Esophagus (tissue), 2 donors: ENCODE results near the gene PRKAR2A. TPM values are rescaled to one million over a fixed set of nuclear protein-coding genes. Genes with fewer than 3 reads are reported as not detected.
A peak's percentile ranks its signal among the peaks of the same experiment; 100 is the strongest.
"Not testable (repeated sequence)": the region's sequence is repeated elsewhere in the genome, so short reads cannot be mapped to it uniquely, and the experiment has no call there.

ENCODE experiments used
- H3K27ac ChIP-seq, 2 donors: one replicate each; pipeline ENCODE4 v1.5.1; 2013; ENCODE audit warnings: low read depth in 2 of 2, mild to moderate bottlenecking in 2 of 2, inconsistent platforms in 1 of 2, low read length in 1 of 2, moderate library complexity in 1 of 2
- H3K27me3 ChIP-seq, 2 donors: one replicate each; pipeline ENCODE4 v1.6.1; 2013; ENCODE audit warnings: low read length in 2 of 2, control low read depth in 1 of 2, mild to moderate bottlenecking in 1 of 2; ENCODE audit not compliant: insufficient read depth in 2 of 2, control insufficient read depth in 1 of 2
- H3K36me3 ChIP-seq, 2 donors: one replicate each; pipeline ENCODE4 v1.6.1; 2013; ENCODE audit warnings: low read length in 1 of 2; ENCODE audit not compliant: control insufficient read depth in 2 of 2, insufficient read depth in 2 of 2
- H3K4me1 ChIP-seq, 2 donors: one replicate each; pipeline ENCODE4 v1.6.1; 2013; ENCODE audit warnings: low read length in 1 of 2; ENCODE audit not compliant: control insufficient read depth in 2 of 2, insufficient read depth in 2 of 2
- H3K4me3 ChIP-seq, 2 donors: one replicate each; pipeline ENCODE4 v1.5.1; 2013; ENCODE audit warnings: low read length in 2 of 2, mild to moderate bottlenecking in 2 of 2, low read depth in 1 of 2, moderate library complexity in 1 of 2
- H3K9me3 ChIP-seq, 2 donors: one replicate each; pipeline ENCODE4 v1.6.1; 2013; ENCODE audit warnings: mild to moderate bottlenecking in 2 of 2, low read depth in 1 of 2, low read length in 1 of 2, moderate library complexity in 1 of 2; ENCODE audit not compliant: control insufficient read depth in 2 of 2, insufficient read depth in 1 of 2
- WGBS, 2 donors: extraction: QIAGEN DNeasy Blood & Tissue Kit; methylation state at CpG; one replicate each; pipeline ENCODE4 v1.1.7; 2013; 5-methylcytosine and 5-hydroxymethylcytosine counted together
- polyA plus RNA-seq, 2 donors: library from polyadenylated mRNA; stranded (reverse); fragments of 200-250 nt; gene quantifications; one replicate each; pipeline ENCODE4 v1.2.3, GENCODE V29; 2013
- donor health status: healthy with polysubstance abuse.
- donor health status: Bipolar disorder and iron deficiency.

Gene PRKAR2A
- polyA plus RNA-seq, 2 donors, result 7.2 to 11.3 TPM

DNA sequence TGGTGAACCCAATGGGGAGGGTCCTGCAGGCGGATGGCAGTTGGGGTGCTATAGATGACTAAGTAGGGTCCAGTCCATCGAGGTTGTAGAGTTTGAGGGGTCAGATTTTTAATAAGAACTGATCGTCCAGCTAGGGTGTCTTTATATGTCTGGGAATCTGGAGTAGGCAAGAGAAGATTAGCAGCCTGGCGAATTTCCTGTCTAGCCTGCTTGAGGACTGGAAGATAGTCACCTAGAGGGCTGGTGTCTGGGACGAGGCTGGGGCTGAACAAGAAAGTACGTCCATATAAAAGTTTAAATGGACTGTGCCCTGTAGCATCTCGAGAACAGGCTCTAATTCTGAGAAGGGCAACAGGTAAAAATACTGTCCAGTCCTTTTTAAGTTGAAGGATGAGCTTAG is 123.9 kb downstream of the PRKAR2A start:
- Histone ChIP-seq H3K4me1 (no peaks in the 10 kb centered on the region), H3K9me3 (no peaks in the 10 kb centered on the region), H3K27me3 (no peaks in the 10 kb centered on the region), H3K4me3 (no peak overlapping the region), H3K36me3 (no peaks in the 10 kb centered on the region), H3K27ac (no peak overlapping the region)
- WGBS, 2 donors, result 86 to 89% methylated on average over 7 of the region's 7 CpGs

DNA sequence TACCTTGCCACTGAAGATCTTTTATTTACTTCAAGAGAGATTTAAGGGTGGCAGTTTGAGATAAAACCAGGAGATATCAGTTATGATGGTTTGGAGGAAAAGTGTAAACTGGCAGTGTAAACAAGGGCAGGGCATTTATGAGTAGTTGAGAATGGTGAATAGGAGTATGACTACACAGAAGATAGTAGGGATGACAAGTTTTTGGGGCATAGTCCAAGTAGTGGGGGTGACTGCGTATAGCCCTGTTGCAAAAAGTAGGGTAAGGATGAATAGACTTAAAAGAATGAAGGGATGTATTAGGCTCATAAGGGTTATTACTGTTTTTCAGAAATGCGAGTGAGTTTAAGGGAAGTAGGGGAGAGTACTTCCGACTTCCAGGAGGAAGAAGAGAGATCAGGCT is 124.4 kb downstream of the PRKAR2A start:
- not testable (repeated sequence) for H3K27me3 ChIP-seq, H3K27ac ChIP-seq, H3K4me1 ChIP-seq, H3K4me3 ChIP-seq, H3K36me3 ChIP-seq, H3K9me3 ChIP-seq
- 83 to 86% methylated on average over 3 of the region's 3 CpGs for WGBS, 2 donors

DNA sequence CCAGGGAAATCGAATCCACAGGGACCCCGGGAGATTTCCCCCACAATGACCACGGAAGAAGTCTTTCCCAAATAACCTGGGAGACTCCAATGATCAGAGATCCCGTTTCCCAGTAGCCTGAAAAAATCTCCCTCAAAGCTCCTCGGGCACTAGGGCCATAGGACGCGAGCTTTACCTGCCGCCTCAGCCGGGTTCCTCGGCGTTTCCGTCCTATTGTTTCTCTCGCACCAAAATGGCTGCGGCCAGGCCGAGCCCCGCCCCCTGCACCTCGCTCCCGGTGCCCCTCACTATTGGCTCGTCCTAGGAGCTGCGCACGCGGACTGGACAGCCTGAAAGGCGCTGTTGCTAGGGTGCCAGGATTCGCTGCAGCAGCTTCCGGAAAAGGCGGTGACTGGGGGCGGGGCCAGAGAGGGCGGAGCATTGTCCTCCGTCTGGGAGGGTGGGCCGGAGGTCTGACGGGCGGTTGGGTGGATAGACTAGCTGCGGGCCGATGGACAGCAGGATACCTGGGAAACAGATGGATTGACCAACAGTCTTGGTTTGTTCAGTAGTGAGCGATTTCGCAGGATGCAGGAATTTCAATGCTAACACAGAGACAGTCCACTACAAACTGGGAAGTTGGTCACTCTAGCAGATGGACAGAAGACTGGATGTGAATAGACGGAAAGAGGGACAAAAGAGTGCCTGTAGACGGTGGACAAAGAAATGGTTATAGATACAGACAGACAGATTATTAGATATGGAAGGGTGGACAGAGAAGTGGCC is 130.5 kb downstream of the PRKAR2A start, which contains the start of gene IP6K2:
Gene IP6K2, minus strand, starts transcription at position 240 of the 765 bp plus-strand sequence. CDS start 21,930 bp downstream, outside the sequence.
- WGBS, 2 donors, result 1 to 2% methylated on average over 38 of the region's 38 CpGs
- H3K36me3 ChIP-seq, result peaks cover 0 to 11% of the 10 kb centered on the region in 2 donors
- H3K4me1 ChIP-seq, result peaks cover 3 to 10% of the 10 kb centered on the region in 2 donors

GRCh38 chr3:48716508-48716981 is 131.1 kb downstream of the PRKAR2A start:
- 0 to 1% methylated on average over 16 of the region's 16 CpGs for WGBS, 2 donors
- Histone ChIP-seq H3K36me3 (peaks cover 3 to 11% of the 10 kb centered on the region in 2 donors), H3K4me1 (peaks cover 3 to 10% of the 10 kb centered on the region in 2 donors), H3K9me3 (no peaks in the 10 kb centered on the region), H3K27me3 (no peaks in the 10 kb centered on the region), H3K4me3 (peak overlapping the region; percentile 87 to 99), H3K27ac (peak overlapping the region; percentile 79 to 92)

More for the DNA sequence above, 130.5 kb downstream of the PRKAR2A start, which contains the start of gene IP6K2:
- H3K27me3 ChIP-seq, result no peaks in the 10 kb centered on the region
- peak within 1 kb of the TSS; percentile 79 to 92 for H3K27ac ChIP-seq
- H3K9me3 ChIP-seq, result no peaks in the 10 kb centered on the region
- peak within 1 kb of the TSS; percentile 87 to 99 for H3K4me3 ChIP-seq

- Histone ChIP-seq H3K9me3 (no peaks in the 10 kb centered on the region), H3K4me3 (no peak overlapping the region), H3K27me3 (no peaks in the 10 kb centered on the region), H3K27ac (peak overlapping the region in 1 of 2 donors; percentile 55), H3K36me3 (peaks cover 3 to 16% of the 10 kb centered on the region in 2 donors), H3K4me1 (peaks cover 3 to 10% of the 10 kb centered on the region in 2 donors)
Observed at GRCh38 chr3:48715174-48715800, 132.4 kb downstream of the PRKAR2A start.

- H3K4me1 ChIP-seq, result peaks cover 3 to 20% of the 10 kb centered on the region in 2 donors
- H3K9me3 ChIP-seq, result no peaks in the 10 kb centered on the region
- no peak overlapping the region for H3K4me3 ChIP-seq
- peaks cover 3 to 16% of the 10 kb centered on the region in 2 donors for H3K36me3 ChIP-seq
- no peaks in the 10 kb centered on the region for H3K27me3 ChIP-seq
- H3K27ac ChIP-seq, result no peak overlapping the region
- WGBS, 2 donors, result 60 to 63% methylated on average over 2 of the region's 2 CpGs
Observed at GRCh38 chr3:48711727-48712126, 135.9 kb downstream of the PRKAR2A start.

GRCh38 chr3:48709051-48709461 is 138.6 kb downstream of the PRKAR2A start:
- 45 to 58% methylated on average over 7 of the region's 7 CpGs for WGBS, 2 donors
- no peaks in the 10 kb centered on the region for H3K27me3 ChIP-seq
- peak overlapping the region; percentile 68 to 80 for H3K27ac ChIP-seq
- no peaks in the 10 kb centered on the region for H3K9me3 ChIP-seq
- H3K4me1 ChIP-seq, result peaks cover 3 to 16% of the 10 kb centered on the region in 2 donors
- no peak overlapping the region for H3K4me3 ChIP-seq
- peaks cover 3 to 17% of the 10 kb centered on the region in 2 donors for H3K36me3 ChIP-seq

- peaks cover 3 to 16% of the 10 kb centered on the region in 2 donors for H3K36me3 ChIP-seq
- WGBS, 2 donors, result 24 to 30% methylated on average over 2 of the region's 2 CpGs
- no peaks in the 10 kb centered on the region for H3K27me3 ChIP-seq
- peaks cover 3 to 14% of the 10 kb centered on the region in 2 donors for H3K4me1 ChIP-seq
- H3K4me3 ChIP-seq, result no peak overlapping the region
- H3K27ac ChIP-seq, result peak overlapping the region; percentile 68 to 80
- H3K9me3 ChIP-seq, result no peaks in the 10 kb centered on the region
Observed at GRCh38 chr3:48708481-48708889, 139.2 kb downstream of the PRKAR2A start.

DNA sequence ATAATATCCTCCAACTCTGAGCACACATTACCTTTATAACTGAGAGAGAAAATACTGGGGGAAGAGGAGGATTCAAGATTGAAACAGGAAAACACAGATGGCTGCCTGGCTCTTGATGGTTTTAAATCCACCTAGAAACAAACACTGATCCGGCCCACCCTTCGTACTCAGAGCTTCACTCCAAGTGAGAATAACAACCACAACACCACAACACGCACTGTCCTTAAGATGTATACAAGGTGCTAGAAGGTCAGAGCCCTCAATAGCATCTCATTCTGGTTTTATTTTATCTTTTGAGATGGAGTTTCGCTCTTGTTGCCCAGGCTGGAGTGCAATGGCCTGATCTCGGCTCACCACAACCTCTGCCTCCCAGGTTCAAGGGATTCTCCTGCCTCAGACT is 140.5 kb downstream of the PRKAR2A start:
- Histone ChIP-seq H3K4me1 (peaks cover 0 to 10% of the 10 kb centered on the region in 2 donors), H3K36me3 (peaks cover 3 to 8% of the 10 kb centered on the region in 2 donors), H3K27ac (no peak overlapping the region), H3K4me3 (no peak overlapping the region), H3K27me3 (no peaks in the 10 kb centered on the region), H3K9me3 (no peaks in the 10 kb centered on the region)
- 86 to 88% methylated on average over 5 of the region's 5 CpGs for WGBS, 2 donors
